ENCODE data around the gene TMEM201.

The TMEM201 gene

GRCh38 chr1:9643351-9644256 lies 54.9 kb downstream of the TMEM201 start:
- no peak for DNase-seq
- H3K9me3 ChIP-seq, result no peaks in the 10 kb centered on the region
- TF ChIP-seq CTCF (IDR thresholded peaks at IDR 0.05; ENCODE audit: low read depth, low read length), result no peak
- no peaks in the 10 kb centered on the region for H3K36me3 ChIP-seq
- H3K4me1 ChIP-seq, result no peaks in the 10 kb centered on the region
- no peaks in the 10 kb centered on the region for H3K27me3 ChIP-seq
- no peak overlapping the region for H3K4me3 ChIP-seq (ENCODE audit: low read depth, low read length)

- Histone ChIP-seq H3K4me1 (no peaks in the 10 kb centered on the region), H3K27me3 (peaks cover 4% of the 10 kb centered on the region), H3K9me3 (no peaks in the 10 kb centered on the region), H3K4me3 (ENCODE audit: low read depth, low read length) (no peak overlapping the region), H3K36me3 (no peaks in the 10 kb centered on the region)
- DNase-seq, result no peak
- no peak for TF ChIP-seq CTCF (IDR thresholded peaks at IDR 0.05; ENCODE audit: low read depth, low read length)
Measured at GRCh38 chr1:9646037-9646436, 57.3 kb downstream of the TMEM201 start.

GRCh38 chr1:9648171-9648570 lies 59.5 kb downstream of the TMEM201 start:
- no peaks in the 10 kb centered on the region for H3K4me1 ChIP-seq
- no peaks in the 10 kb centered on the region for H3K36me3 ChIP-seq
- no peaks in the 10 kb centered on the region for H3K9me3 ChIP-seq
- H3K4me3 ChIP-seq (ENCODE audit: low read depth, low read length), result no peak overlapping the region
- peaks cover 18% of the 10 kb centered on the region for H3K27me3 ChIP-seq
- DNase-seq, result no peak
- TF ChIP-seq CTCF (IDR thresholded peaks at IDR 0.05; ENCODE audit: low read depth, low read length), result no peak

GRCh38 chr1:9649769-9650168 lies 61.1 kb downstream of the TMEM201 start:
- no peak overlapping the region for H3K4me3 ChIP-seq (ENCODE audit: low read depth, low read length)
- H3K36me3 ChIP-seq, result no peaks in the 10 kb centered on the region
- no peak for TF ChIP-seq CTCF (IDR thresholded peaks at IDR 0.05; ENCODE audit: low read depth, low read length)
- peaks cover 20% of the 10 kb centered on the region for H3K27me3 ChIP-seq
- H3K9me3 ChIP-seq, result no peaks in the 10 kb centered on the region
- H3K4me1 ChIP-seq, result no peaks in the 10 kb centered on the region
- DNase-seq, result no peak

GRCh38 chr1:9651220-9651564 lies 62.5 kb downstream of the TMEM201 start:
- Histone ChIP-seq H3K4me3 (ENCODE audit: low read depth, low read length) (no peak overlapping the region), H3K9me3 (no peaks in the 10 kb centered on the region), H3K4me1 (no peaks in the 10 kb centered on the region), H3K36me3 (no peaks in the 10 kb centered on the region), H3K27me3 (peaks cover 20% of the 10 kb centered on the region)
- no peak for TF ChIP-seq CTCF (IDR thresholded peaks at IDR 0.05; ENCODE audit: low read depth, low read length)
- DNase-seq, result no peak

All from BE2C (cell line).